Adrenal gland (tissue), 5 donors: ENCODE data around the gene AMPD2.

Source experiments
- CTCF ChIP-seq, 6 experiments: fragments of 450-650 bp in 4 of 6; fragments of 200-600 bp in 2 of 6; sonication (generic) in 1 of 6; IDR thresholded peaks; 1 replicate in 5 of 6; 2 replicates in 1 of 6; pipeline versions ENCODE4 v1.5.1 to v1.8.0; 2016 to 2021; ENCODE audit warnings: antibody characterized with exemption in 6 of 6, mild to moderate bottlenecking in 2 of 6, moderate library complexity in 1 of 6
- POLR2A ChIP-seq, 2 donors: fragments of 450-650 bp; IDR thresholded peaks; one replicate each; pipeline ENCODE4 v1.6.1; 2017; ENCODE audit warnings: antibody characterized with exemption in 2 of 2, mild to moderate bottlenecking in 2 of 2, moderate library complexity in 1 of 2
- donor health status: DM: no; HTN: no; CAD: no.

DNA sequence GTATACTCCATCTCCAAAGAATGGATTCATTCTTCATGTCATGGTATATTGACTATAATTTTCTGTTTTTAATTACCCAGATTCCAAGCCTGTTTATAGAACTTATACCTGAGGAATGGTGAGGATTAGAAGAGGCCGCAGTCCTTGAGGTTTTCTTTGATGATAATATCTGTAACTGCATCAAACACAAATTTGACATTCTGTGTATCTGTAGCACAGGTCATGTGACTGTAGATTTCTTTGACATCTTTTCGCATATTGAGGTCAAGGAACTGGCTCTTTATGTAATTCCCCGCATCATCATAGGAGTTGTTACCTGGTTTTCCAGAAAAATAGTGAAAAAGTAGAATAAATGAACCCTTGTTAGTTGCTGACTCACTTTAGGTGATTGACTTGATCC, 16.4 kb upstream of the AMPD2 start:
- TF ChIP-seq CTCF (IDR thresholded peaks at IDR 0.05) (no peak), POLR2A (IDR thresholded peaks at IDR 0.05) (no peak)
